ENCODE data around the gene LMAN2. TPM values are rescaled to one million over a fixed set of nuclear protein-coding genes. Genes with fewer than 3 reads are reported as not detected.
"Not testable (repeated sequence)": the region's sequence is repeated elsewhere in the genome, so short reads cannot be mapped to it uniquely, and the experiment has no call there.

The LMAN2 gene
- total and polyA plus RNA-seq, 9 donors, result 77.9 to 102 (median 85.4) TPM

- H3K36me3 ChIP-seq (ENCODE audit: control insufficient read depth, insufficient read depth, low read length), result peaks cover 52% of the 10 kb centered on the region
- no peaks in the 10 kb centered on the region for H3K27me3 ChIP-seq (ENCODE audit: control insufficient read depth, insufficient read depth, low read length)
- H3K27ac ChIP-seq (ENCODE audit: low read length), result no peak overlapping the region
- DNase-seq, result no peak
- peaks cover 66% of the 10 kb centered on the region for H3K4me1 ChIP-seq (ENCODE audit: control insufficient read depth, insufficient read depth, low read length)
- no peak overlapping the region for H3K4me3 ChIP-seq (ENCODE audit: low read length)
- H3K9me3 ChIP-seq (replicated peaks; ENCODE audit: control insufficient read depth, low read depth, low read length), result no peaks in the 10 kb centered on the region
- WGBS (ENCODE audit: insufficient coverage), result 87% methylated on average over 35 of the region's 43 CpGs
Measured at GRCh38 chr5:177307544-177308363, 43.7 kb downstream of the LMAN2 start.

- Histone ChIP-seq H3K27ac (ENCODE audit: low read length) (no peak overlapping the region), H3K36me3 (ENCODE audit: control insufficient read depth, insufficient read depth, low read length) (peaks cover 55% of the 10 kb centered on the region), H3K4me1 (ENCODE audit: control insufficient read depth, insufficient read depth, low read length) (peaks cover 69% of the 10 kb centered on the region), H3K4me3 (ENCODE audit: low read length) (no peak overlapping the region), H3K27me3 (ENCODE audit: control insufficient read depth, insufficient read depth, low read length) (no peaks in the 10 kb centered on the region), H3K9me3 (replicated peaks; ENCODE audit: control insufficient read depth, low read depth, low read length) (no peaks in the 10 kb centered on the region)
- WGBS (ENCODE audit: insufficient coverage), result 75% methylated on average over 13 of the region's 15 CpGs
- peak; percentile 60 for DNase-seq
Measured at GRCh38 chr5:177306674-177307543, 44.6 kb downstream of the LMAN2 start.

- DNase-seq; H3K27ac ChIP-seq (ENCODE audit: low read length); H3K27me3 ChIP-seq (ENCODE audit: control insufficient read depth, insufficient read depth, low read length); H3K9me3 ChIP-seq (replicated peaks; ENCODE audit: control insufficient read depth, low read depth, low read length); H3K4me3 ChIP-seq (ENCODE audit: low read length): not testable (repeated sequence)
- 86% methylated on average over 6 of the region's 11 CpGs for WGBS (ENCODE audit: insufficient coverage)
- peaks cover 71% of the 10 kb centered on the region for H3K4me1 ChIP-seq (ENCODE audit: control insufficient read depth, insufficient read depth, low read length)
- peaks cover 61% of the 10 kb centered on the region for H3K36me3 ChIP-seq (ENCODE audit: control insufficient read depth, insufficient read depth, low read length)
Measured at GRCh38 chr5:177306103-177306640, 45.3 kb downstream of the LMAN2 start.

- Histone ChIP-seq H3K27ac (ENCODE audit: low read length) (peak overlapping the region; percentile 85), H3K4me1 (ENCODE audit: control insufficient read depth, insufficient read depth, low read length) (peaks cover 69% of the 10 kb centered on the region), H3K4me3 (ENCODE audit: low read length) (peak overlapping the region; percentile 96), H3K36me3 (ENCODE audit: control insufficient read depth, insufficient read depth, low read length) (peaks cover 53% of the 10 kb centered on the region), H3K27me3 (ENCODE audit: control insufficient read depth, insufficient read depth, low read length) (no peaks in the 10 kb centered on the region), H3K9me3 (replicated peaks; ENCODE audit: control insufficient read depth, low read depth, low read length) (no peaks in the 10 kb centered on the region)
- 20% methylated on average over 3 of the region's 19 CpGs for WGBS (ENCODE audit: insufficient coverage)
- DNase-seq, result no peak
Measured at GRCh38 chr5:177304392-177305119, 46.9 kb downstream of the LMAN2 start.

- Histone ChIP-seq H3K27me3 (ENCODE audit: control insufficient read depth, insufficient read depth, low read length) (no peaks in the 10 kb centered on the region), H3K36me3 (ENCODE audit: control insufficient read depth, insufficient read depth, low read length) (peaks cover 52% of the 10 kb centered on the region), H3K4me3 (ENCODE audit: low read length) (peak overlapping the region; percentile 96), H3K4me1 (ENCODE audit: control insufficient read depth, insufficient read depth, low read length) (peaks cover 67% of the 10 kb centered on the region), H3K27ac (ENCODE audit: low read length) (peak overlapping the region; percentile 85), H3K9me3 (replicated peaks; ENCODE audit: control insufficient read depth, low read depth, low read length) (no peaks in the 10 kb centered on the region)
- no peak for DNase-seq
- 1% methylated on average over 25 of the region's 25 CpGs for WGBS (ENCODE audit: insufficient coverage)
Measured at GRCh38 chr5:177303925-177304391, 47.5 kb downstream of the LMAN2 start.

- Histone ChIP-seq H3K27ac (ENCODE audit: low read length) (peak within 1 kb of the TSS; percentile 86), H3K36me3 (ENCODE audit: control insufficient read depth, insufficient read depth, low read length) (peaks cover 54% of the 10 kb centered on the region), H3K4me1 (ENCODE audit: control insufficient read depth, insufficient read depth, low read length) (peaks cover 63% of the 10 kb centered on the region), H3K27me3 (ENCODE audit: control insufficient read depth, insufficient read depth, low read length) (no peaks in the 10 kb centered on the region), H3K4me3 (ENCODE audit: low read length) (peak within 1 kb of the TSS; percentile 96), H3K9me3 (replicated peaks; ENCODE audit: control insufficient read depth, low read depth, low read length) (no peaks in the 10 kb centered on the region)
- peak; percentile 94 for DNase-seq
- WGBS (ENCODE audit: insufficient coverage), result under 1% methylated on average over 100 of the region's 100 CpGs
Measured at GRCh38 chr5:177303121-177303924, 48.1 kb downstream of the LMAN2 start, which contains the start of the genes PRELID1 and RAB24. Gene PRELID1, plus strand, starts transcription at chr5:177303799. Its CDS starts 187 bp downstream, at chr5:177303986. Gene RAB24, minus strand, starts transcription at chr5:177303719. Its CDS starts 431 bp downstream, at chr5:177303288.

GRCh38 chr5:177302354-177303110 lies 48.9 kb downstream of the LMAN2 start:
- H3K36me3 ChIP-seq (ENCODE audit: control insufficient read depth, insufficient read depth, low read length), result peaks cover 53% of the 10 kb centered on the region
- 22% methylated on average over 11 of the region's 24 CpGs for WGBS (ENCODE audit: insufficient coverage)
- peaks cover 59% of the 10 kb centered on the region for H3K4me1 ChIP-seq (ENCODE audit: control insufficient read depth, insufficient read depth, low read length)
- H3K9me3 ChIP-seq (replicated peaks; ENCODE audit: control insufficient read depth, low read depth, low read length), result no peaks in the 10 kb centered on the region
- H3K27me3 ChIP-seq (ENCODE audit: control insufficient read depth, insufficient read depth, low read length), result no peaks in the 10 kb centered on the region
- H3K4me3 ChIP-seq (ENCODE audit: low read length), result peak overlapping the region; percentile 96
- no peak for DNase-seq
- peak overlapping the region; percentile 86 for H3K27ac ChIP-seq (ENCODE audit: low read length)

- Histone ChIP-seq H3K27ac (ENCODE audit: low read length) (no peak overlapping the region), H3K9me3 (replicated peaks; ENCODE audit: control insufficient read depth, low read depth, low read length) (no peaks in the 10 kb centered on the region), H3K36me3 (ENCODE audit: control insufficient read depth, insufficient read depth, low read length) (peaks cover 48% of the 10 kb centered on the region), H3K4me1 (ENCODE audit: control insufficient read depth, insufficient read depth, low read length) (peaks cover 55% of the 10 kb centered on the region), H3K27me3 (ENCODE audit: control insufficient read depth, insufficient read depth, low read length) (no peaks in the 10 kb centered on the region), H3K4me3 (ENCODE audit: low read length) (no peak overlapping the region)
- WGBS (ENCODE audit: insufficient coverage), result 70% methylated on average over 7 of the region's 7 CpGs
- DNase-seq, result peak; percentile 40
Measured at GRCh38 chr5:177301503-177302165, 49.8 kb downstream of the LMAN2 start.

Measured in muscle of leg (tissue), 11 donors.